Fibroblast of the aortic adventitia (primary cell): Measurements from ENCODE around the gene HOXB5. TPM values are rescaled to one million over a fixed set of nuclear protein-coding genes. Genes with fewer than 3 reads are reported as not detected.
A peak's percentile ranks its signal among the peaks of the same experiment; 100 is the strongest.

Experiments used
- DNase-seq: peaks from one replicate; pipeline ENCODE4 v3.0.0-alpha.2; 2010; ENCODE audit warnings: low read depth
- H3K4me3 ChIP-seq: 2 replicates; pipeline ENCODE4 v1.5.1; 2011; ENCODE audit warnings: low read depth, mild to moderate bottlenecking, control low read depth, low read length, moderate library complexity
- CTCF ChIP-seq: IDR thresholded peaks from 2 replicates; pipeline ENCODE4 v1.5.1; 2011; ENCODE audit warnings: mild to moderate bottlenecking, low read length, control low read depth, inconsistent platforms; ENCODE audit not compliant: insufficient read depth
- total RNA-seq: library from RNA; depleted of rRNA; stranded (reverse); fragments of >200 nt; gene quantifications from 2 replicates; pipeline ENCODE4 v1.2.3, GENCODE V29; 2012; ENCODE audit warnings: low replicate concordance

HOXB5 gene
- total RNA-seq, 1 donor = 0.27 TPM

GRCh38 chr17:48565022-48565554 lies 28.5 kb downstream of the HOXB5 start:
- peak overlapping the region; percentile 67 for H3K4me3 ChIP-seq
- DNase-seq = no peak

DNA sequence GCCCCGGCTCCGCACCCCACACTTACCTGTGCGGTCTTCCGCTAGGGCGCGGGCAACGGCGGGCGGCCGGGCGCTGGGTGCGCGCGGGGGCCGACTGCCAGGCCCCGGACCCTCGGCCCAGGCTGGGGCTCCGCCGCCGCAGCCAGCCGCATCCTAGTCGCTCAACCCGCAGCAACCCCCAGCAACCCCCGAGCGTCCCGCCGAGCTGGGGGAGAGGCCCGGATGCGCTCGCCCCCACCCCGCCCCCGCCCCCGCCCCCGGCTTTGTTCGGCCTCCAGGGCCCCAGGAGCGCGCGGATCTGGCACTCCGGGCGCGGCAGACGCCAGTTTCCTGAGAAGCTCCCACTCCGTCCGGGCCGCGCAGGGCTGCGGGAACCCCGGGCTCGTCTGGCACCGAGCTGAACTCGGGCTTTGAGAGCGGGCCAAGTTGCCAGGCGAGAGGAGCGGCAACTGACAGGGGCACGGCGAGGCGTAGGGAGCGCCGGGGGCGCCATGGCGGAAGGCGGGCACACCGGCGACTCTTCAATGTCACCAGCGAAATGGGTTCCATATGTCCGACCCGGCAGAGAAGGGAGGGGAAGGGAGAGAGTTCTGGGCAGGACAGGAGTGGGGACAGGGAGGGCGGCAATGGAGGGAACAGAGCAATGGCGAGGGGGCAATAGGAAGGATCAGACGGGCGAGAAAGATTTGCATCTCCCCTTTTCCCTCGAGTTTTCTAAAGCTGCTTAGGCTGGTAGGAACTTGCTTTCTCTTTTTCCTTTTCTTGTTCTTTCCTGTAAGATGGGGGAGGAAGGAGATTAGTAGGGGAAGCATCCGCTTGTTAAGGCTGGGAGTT lies 29.2 kb downstream of the HOXB5 start:
- no peak for TF ChIP-seq CTCF
- H3K4me3 ChIP-seq = peak overlapping the region; percentile 67
- peak; percentile 36 for DNase-seq

More at GRCh38 chr17:48565022-48565554, 28.5 kb downstream of the HOXB5 start:
- no peak for TF ChIP-seq CTCF

- TF ChIP-seq CTCF = no peak
- no peak for DNase-seq
- H3K4me3 ChIP-seq = peak overlapping the region; percentile 67
These were observed 29.8 kb downstream of the HOXB5 start for GRCh38 chr17:48563867-48564187.

DNA sequence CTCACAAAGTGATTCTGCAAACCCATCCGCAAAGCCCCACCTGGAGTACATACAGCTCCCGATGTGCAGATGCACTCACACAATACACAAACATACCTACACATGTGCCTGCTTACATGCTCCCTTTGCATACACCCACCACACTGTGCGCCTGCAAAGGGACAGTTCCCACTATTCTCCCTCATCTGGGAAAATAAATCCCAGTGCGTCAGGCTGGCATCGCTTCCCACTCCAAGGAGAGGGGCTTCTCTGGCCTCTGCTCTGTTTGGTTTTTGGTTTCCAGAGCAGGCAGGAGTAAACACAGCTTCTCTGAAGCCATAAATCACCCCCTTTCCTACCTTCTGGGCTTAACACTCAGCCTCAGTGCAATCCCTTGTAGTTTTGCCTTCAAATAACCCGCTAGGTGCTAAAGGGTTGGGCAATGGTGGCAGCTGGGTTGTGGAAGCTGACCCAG lies 30.2 kb downstream of the HOXB5 start:
- peak overlapping the region; percentile 67 for H3K4me3 ChIP-seq
- TF ChIP-seq CTCF = no peak
- DNase-seq = peak; percentile 28

DNA sequence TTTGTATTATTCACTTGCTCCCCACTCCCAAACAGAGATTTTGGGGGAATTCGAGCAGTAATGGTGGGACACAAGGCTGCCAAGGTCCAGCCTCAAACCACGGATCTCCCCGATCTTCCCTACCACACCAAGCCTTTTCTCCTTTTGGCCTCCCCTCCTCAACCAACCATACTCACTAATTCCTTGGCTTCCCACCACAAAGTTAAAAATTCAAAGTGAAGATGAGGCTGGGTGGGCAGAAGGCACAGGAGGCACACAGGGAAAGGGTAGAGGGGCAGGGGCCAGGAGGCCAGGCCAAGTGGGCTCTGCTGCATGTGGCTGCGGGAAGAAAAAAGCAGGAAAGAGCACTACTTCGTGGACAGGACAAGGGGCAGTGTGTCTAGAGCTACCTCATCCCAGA lies 30.6 kb downstream of the HOXB5 start:
- no peak for TF ChIP-seq CTCF
- DNase-seq = no peak
- H3K4me3 ChIP-seq = peak overlapping the region; percentile 67

DNA sequence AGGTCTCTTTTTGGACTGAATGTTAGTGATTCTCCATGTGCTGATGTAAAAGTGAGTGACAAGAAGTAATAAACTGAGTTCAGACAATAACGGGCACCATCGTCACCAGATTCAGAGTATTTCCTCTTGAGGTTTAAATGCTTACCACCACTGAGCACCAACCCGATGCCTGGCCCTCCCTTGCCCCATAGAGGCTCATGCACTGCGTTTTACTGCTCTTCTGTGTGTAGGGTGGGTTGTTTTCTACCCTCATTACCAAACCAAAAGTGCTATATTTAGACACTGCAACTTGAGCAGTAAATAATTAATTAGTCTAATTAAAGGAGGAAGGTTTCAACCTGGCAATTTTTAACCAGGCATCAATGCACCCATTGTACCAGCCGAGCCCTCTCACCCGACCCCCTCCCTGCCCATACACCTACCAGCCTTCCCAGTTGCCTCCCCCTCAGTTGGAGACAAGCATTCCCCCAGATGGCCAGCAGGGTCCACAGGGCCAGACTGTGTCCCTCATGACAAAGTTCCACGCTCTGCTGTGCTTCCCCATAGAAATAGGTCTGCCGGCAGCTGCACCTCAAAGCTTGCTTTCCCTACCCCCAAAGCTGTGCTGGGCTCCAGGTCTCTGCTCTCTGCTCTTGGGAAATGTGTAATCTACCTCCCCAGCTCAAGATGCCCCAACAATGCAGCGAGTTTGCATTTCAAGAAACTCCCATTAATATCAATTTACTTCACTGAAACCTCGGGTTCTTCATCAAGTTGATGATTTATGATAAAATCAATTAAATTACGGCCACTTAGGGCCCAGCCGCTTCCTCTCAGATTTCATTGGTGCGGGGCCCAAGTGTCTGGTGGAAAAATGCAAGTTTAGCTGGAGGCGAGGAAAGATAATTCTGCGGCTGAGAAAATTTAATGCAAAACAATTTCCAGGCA lies 31.4 kb downstream of the HOXB5 start:
- no peak for DNase-seq
- peak; percentile 53 for TF ChIP-seq CTCF
- peak overlapping the region; percentile 67 for H3K4me3 ChIP-seq
